ENCODE measurements around the gene USH1C.

USH1C gene

DNA sequence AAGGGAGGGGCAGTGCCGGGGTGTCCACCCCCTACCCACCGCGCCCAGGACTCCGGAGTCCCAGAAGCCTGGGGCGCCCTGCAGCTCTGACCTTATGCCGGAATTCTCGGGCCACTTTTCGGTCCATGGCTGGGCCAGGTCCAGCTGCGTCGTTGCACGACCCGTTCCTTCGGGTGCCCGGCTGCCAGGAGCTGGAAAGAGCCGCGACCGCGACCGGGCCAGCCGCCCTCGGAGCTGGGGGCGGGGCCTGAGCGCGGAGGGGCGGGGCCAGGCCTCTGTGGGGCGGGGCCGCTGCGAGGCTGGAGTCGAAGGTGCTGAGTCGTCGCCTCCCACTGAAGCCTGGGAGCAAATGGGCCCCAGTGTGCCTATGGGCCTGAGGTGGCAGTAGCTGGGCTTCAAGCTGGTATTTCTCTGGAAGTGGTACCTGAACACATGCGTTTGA is at the start of gene USH1C:
TSS of gene USH1C (minus strand) at position 236 of the 442 bp plus-strand sequence. CDS start at position 127, 109 bp downstream.
- no peak for DNase-seq

- no peak for DNase-seq
Observed at GRCh38 chr11:17593466-17594245, 49.4 kb upstream of the USH1C start.

DNA sequence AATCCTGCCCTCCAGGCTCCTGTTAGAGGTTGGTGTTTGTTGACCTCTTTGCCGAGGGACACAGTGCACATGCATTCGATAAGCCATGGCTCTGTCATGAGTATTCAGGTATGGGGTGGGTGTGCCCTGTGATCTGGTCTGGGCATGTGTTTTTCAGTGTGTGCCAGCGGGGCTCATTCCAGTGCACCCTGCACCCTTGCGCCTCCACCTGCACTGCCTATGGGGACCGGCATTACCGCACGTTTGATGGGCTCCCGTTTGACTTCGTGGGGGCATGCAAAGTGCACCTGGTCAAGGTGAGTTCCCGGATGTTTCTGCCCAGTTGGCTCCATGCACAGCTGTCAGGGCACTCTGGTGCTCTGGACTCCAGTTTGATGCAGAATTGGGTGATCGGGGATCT is 47.1 kb upstream of the USH1C start:
- DNase-seq, result no peak

- DNase-seq, result no peak
Observed at GRCh38 chr11:17590463-17590862, 46.2 kb upstream of the USH1C start.

DNA sequence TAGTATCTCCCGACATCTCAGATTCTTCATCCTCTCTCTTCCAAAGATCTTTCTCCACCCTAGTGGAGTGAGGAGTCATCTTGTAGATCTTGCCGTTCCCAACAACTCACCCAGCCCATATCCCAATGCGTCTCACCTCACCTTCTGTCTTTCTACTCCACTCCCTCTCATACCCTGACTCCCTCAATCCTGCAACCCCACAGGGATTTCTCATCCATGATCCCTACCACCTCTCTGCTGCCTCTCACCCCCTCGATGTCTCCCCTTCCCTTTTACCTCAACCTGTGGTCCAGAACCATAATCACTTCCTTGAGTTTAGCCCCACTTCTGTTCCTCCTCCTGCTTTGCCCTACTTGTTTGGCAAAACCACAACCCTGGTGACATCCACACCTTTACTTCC is 44.5 kb upstream of the USH1C start:
- no peak for DNase-seq

DNA sequence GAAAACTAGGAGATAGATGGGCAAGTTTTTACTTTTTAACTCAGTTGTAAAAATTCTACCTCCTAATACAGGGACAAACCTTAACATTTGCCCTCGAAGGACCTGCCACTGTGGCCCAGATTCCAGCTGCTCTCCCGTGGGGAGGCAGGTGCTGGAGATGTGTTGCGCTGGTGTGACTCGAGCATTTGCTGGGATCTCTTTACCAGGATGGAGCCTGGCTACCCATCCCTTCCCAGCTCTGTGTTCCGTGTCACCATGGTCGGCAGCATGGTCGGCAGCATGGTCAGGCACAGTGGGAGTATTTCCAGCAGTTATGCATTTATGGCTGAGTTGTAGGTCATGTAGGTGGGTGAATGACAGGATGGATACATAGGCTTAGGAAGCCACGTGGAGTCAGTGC is 44.0 kb upstream of the USH1C start:
- no peak for DNase-seq

GRCh38 chr11:17585911-17586695 is 41.9 kb upstream of the USH1C start:
- DNase-seq, result no peak

GRCh38 chr11:17581732-17582053 is 37.5 kb upstream of the USH1C start:
- DNase-seq, result no peak

GRCh38 chr11:17581036-17581731 is 37.0 kb upstream of the USH1C start:
- DNase-seq, result no peak

DNA sequence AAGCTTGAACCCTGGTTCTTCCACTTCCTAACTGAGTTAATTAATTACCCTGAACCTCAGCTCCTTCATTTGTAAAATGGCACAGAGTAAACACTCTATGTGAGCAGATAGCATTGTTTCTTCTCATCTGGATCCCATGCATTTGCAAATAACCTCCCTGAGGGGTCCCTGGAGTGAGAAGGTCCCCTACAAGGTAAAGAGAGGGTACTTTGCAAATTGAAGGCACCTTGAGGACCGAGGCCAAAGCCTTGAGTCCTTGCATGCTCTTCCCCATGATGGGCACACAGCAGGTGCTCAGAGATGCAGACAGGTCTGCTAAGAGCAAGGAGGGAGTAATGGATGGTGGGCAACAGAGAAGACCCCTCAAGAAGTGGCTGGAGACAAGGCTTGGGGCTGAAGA is 36.1 kb upstream of the USH1C start:
- no peak for DNase-seq

DNA sequence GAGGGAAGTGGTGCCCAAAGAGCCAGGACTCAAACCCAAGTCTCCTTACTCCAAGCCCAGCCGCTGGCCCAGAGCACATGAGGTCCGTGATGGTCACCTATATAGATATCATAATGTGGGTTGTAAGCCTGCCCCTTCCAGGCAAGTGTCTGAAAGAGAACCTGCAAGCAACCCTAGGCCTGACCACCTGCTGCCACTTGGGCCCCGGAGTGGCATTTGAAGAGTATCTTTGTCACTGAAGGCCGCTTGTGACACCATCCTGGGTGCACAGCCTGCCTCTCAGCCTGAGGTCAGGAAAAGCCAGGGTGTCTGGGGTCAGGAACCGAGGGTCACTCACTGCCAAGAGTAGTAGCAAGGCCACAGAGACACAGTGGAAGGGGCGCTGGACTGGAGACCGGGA is 35.2 kb upstream of the USH1C start:
- no peak for DNase-seq

DNA sequence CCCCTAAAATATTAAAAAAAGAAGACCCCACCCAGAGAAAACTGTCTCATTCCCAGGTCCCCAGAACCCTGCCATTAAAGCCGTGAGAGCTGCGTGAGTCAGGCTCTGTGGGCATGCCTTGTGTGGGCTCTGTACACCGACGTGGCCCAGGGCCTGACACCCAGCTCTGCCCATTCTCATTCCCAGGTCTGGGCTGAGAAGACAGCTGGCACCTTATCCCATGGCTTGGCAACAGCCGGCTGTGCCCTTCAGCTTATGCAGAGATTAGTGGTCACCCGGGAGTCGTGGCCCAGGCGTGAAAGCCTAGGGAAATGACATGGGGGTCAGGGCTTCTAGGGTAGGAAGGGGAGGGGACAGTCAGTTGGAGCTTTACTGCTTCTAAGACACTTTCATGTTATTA is 34.7 kb upstream of the USH1C start:
- no peak for DNase-seq

GRCh38 chr11:17578296-17578695 is 34.1 kb upstream of the USH1C start:
- no peak for DNase-seq

DNA sequence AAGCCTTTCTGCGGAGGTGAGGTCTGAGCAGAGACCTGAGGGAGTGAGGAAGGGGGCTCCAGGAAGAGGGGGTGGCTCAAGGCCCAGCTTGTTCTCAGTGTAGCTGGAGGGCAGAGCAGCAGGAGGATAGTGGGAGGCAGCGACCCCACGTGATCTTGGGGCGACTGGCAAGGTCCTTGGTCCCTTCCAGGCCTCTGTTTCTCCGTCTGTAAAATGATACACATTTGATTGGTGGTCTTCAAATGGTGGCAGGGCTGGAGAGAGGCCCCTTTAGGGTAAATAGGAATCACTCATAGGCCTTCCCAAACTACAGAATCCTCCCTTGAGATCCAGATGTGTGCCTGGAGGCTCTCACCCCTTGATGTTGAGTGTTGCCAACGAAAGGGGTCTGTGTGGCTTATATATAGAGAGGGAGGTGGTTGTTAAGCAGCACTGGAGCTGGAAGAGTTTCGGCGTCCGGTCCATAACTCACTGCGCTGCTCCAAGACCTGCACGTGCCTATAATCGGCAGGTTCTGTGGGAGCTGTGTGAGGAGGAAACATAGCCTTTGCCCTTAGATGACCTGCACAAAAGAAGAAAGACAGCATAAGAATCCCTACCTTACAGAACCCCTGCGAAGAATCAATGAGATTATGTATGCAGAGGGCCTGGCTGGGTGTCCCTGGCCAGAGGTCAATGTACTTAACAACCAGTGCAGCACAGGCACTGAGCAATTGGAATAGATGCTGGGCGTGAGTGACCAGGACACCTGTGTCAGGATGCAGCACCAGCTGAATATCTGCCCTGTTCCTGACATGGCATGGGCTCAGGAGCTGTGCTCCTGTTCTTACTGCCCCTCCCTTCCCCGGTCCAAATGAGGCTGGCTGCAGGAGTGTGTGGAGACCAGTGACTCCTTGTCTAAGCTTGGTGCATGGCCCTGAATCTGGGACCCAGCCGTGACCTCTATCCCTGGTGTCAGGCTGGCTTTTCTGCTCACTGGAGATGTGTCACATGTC is 31.5 kb upstream of the USH1C start:
- DNase-seq, result no peak

DNA sequence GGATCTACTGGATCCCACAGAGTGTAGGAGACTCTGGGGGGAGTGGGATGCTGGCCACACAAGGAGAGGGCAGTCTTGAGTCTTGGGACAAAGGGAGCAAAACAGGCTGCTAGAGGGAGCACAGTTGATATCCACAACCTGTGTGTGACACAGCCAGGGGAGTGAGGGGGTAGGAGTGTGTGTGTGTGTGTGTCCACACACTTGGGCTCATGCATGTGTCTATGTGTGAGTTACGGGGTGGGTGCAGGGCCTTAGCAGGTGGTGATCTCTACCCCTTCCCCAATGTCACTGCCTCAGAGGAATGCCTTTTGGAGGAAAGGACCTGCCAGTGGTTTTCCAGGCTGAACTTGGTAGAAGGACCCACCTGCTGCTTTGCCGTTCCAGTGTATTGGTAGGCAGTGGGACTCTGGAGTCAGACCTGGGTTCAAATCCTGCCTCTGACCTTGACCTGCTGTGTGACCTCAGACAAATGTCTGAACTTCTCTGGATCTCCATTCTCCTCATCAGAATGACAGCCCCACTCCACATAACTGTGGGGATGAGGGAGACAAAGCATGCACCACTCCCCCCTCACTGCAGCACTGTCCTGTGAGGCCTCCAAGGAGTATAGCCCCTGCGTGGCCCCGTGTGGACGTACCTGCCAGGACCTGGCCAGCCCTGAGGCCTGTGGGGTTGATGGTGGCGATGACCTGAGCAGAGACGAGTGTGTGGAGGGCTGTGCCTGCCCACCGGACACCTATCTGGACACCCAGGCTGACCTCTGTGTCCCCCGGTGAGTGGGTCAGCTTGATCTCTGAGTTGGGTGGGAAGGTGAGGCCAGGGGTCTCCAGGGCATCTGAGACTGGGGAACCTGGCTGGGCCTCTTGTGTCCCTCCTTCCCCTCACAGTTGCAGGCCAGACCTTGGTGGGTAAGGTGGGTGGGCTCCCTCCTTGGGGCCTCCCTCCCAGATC is 30.2 kb upstream of the USH1C start:
- no peak for DNase-seq

- DNase-seq, result no peak
Observed at GRCh38 chr11:17573526-17573925, 29.3 kb upstream of the USH1C start.

GRCh38 chr11:17572791-17573460 is 28.7 kb upstream of the USH1C start:
- DNase-seq, result no peak

GRCh38 chr11:17572359-17572690 is 28.1 kb upstream of the USH1C start:
- no peak for DNase-seq

GRCh38 chr11:17571431-17572358 is 27.5 kb upstream of the USH1C start:
- no peak for DNase-seq

- DNase-seq, result no peak
Observed at GRCh38 chr11:17570034-17570433, 25.8 kb upstream of the USH1C start.
